Measurements from ENCODE around the gene CMSS1.

The CMSS1 gene

DNA sequence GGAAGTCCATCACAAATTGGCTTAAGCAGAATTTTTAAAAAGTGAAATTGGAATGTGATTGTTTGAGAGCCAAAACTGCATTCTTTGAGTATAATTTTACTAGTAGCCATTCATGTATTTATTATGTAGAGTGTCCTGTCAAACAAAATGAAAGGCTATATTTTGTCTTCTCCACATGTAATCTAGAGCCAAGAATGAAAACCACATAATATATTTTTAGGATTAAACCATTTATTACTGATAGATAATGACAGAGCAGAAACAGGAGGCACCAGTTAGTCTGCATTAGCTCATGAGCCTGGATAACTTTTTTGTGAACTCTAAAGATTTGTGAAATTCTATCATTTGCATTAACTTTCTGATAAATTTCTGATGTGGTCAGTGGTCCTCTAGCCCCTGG lies 166.5 kb downstream of the CMSS1 start:
- ChIA-PET POLR2A (no interaction called here), CTCF (no interaction called here)
- no peak for TF ChIP-seq SUZ12 (IDR thresholded peaks at IDR 0.05)
- no peak for TF ChIP-seq FOXM1 (IDR thresholded peaks at IDR 0.05; ENCODE audit: borderline replicate concordance)
- TF ChIP-seq BHLHE40 (IDR thresholded peaks at IDR 0.05; ENCODE audit: borderline replicate concordance), result no peak
- no peak for TF ChIP-seq SP1 (IDR thresholded peaks at IDR 0.05)
- TF ChIP-seq LEF1 (IDR thresholded peaks at IDR 0.05; ENCODE audit: borderline replicate concordance), result no peak
- DNase-seq (ENCODE audit: extremely low spot score), result no peak

DNA sequence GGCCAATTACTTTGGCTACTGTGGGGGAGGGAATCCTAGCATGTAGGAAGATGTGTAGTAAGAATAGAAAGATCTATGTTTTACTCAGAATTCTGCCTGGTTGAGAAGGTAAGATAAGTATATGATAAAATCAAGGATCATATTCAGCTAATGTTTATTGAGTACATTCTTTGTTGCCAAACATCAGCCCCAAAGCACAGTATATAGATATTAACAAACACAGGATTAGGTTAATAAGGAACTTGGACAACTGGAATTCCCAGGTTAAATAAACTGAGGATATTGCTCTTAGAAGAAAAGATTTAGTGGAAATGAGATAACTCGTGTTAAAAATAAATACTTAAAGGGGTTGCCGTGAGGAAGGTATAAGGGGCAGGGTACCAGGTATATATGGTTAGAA lies 167.0 kb downstream of the CMSS1 start:
- TF ChIP-seq ZNF384 (IDR thresholded peaks at IDR 0.05) (no peak), TARDBP (IDR thresholded peaks at IDR 0.05) (no peak), FOXM1 (IDR thresholded peaks at IDR 0.05; ENCODE audit: borderline replicate concordance) (no peak), SP1 (IDR thresholded peaks at IDR 0.05) (no peak)
- ChIA-PET CTCF (no interaction called here), POLR2A (no interaction called here)
- no peak for DNase-seq (ENCODE audit: extremely low spot score)

DNA sequence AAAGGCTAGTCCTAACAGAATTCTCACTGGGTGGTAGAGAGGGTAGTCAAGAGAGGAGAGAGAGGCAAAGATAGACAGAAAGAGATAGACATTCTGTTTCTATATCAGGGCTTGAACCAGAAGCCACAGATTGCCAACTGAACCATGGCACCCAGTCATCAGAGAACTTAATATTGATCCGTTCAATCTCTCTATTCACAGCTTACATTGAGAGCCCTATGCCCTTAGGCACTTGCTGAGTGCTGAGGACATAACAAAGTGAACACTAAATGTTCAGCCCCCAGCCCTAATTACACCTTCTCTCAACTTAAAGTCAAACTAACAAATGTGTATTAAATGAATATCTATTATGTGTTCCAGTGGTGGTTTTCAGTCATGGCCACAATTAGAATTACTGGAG lies 172.5 kb downstream of the CMSS1 start:
- ChIA-PET CTCF (no interaction called here), POLR2A (no interaction called here)
- TF ChIP-seq TARDBP (IDR thresholded peaks at IDR 0.05), result no peak
- no peak for TF ChIP-seq FOXK2 (IDR thresholded peaks at IDR 0.05)
- no peak for TF ChIP-seq FOXA1 (IDR thresholded peaks at IDR 0.05)
- no peak for TF ChIP-seq BHLHE40 (IDR thresholded peaks at IDR 0.05; ENCODE audit: borderline replicate concordance)
- TF ChIP-seq CTBP1 (IDR thresholded peaks at IDR 0.05; ENCODE audit: borderline replicate concordance), result no peak
- TF ChIP-seq NFRKB (IDR thresholded peaks at IDR 0.05), result no peak
- TF ChIP-seq SUZ12 (IDR thresholded peaks at IDR 0.05), result no peak
- TF ChIP-seq LEF1 (IDR thresholded peaks at IDR 0.05; ENCODE audit: borderline replicate concordance), result no peak
- no peak for DNase-seq (ENCODE audit: extremely low spot score)

DNA sequence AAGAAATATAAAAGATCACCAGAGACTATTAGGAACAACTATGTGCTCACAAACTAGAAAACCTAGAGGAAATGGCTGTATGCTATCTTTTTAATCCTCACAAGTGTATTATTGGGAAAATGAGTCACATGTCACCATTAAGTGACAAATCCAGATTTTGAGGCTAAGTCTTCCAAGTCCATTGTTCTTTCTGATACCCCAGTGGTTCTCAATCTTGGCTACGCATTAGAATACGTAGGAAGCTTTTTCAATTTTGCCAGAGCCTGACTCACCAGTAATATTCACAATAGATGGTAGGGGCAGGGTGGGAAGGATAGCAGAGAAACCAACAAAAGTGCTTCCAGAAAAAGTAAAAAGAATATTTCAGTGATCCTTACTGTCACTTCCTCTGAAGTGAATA lies 179.6 kb downstream of the CMSS1 start:
- no peak for TF ChIP-seq TARDBP (IDR thresholded peaks at IDR 0.05)
- TF ChIP-seq ELF4 (IDR thresholded peaks at IDR 0.05), result no peak
- no peak for TF ChIP-seq SUZ12 (IDR thresholded peaks at IDR 0.05)
- TF ChIP-seq FOXM1 (IDR thresholded peaks at IDR 0.05; ENCODE audit: borderline replicate concordance), result no peak
- no peak for TF ChIP-seq ARNT (IDR thresholded peaks at IDR 0.05)
- TF ChIP-seq SP1 (IDR thresholded peaks at IDR 0.05), result no peak
- TF ChIP-seq HDGF (IDR thresholded peaks at IDR 0.05; ENCODE audit: borderline replicate concordance), result no peak
- no peak for TF ChIP-seq FOXA1 (IDR thresholded peaks at IDR 0.05)
- no peak for TF ChIP-seq NFRKB (IDR thresholded peaks at IDR 0.05)
- TF ChIP-seq FOXK2 (IDR thresholded peaks at IDR 0.05), result no peak
- TF ChIP-seq ZNF384 (IDR thresholded peaks at IDR 0.05), result no peak
- TF ChIP-seq LEF1 (IDR thresholded peaks at IDR 0.05; ENCODE audit: borderline replicate concordance), result no peak
- TF ChIP-seq L3MBTL2 (conservative IDR thresholded peaks at IDR 0.05), result no peak
- TF ChIP-seq, protein P1, sequence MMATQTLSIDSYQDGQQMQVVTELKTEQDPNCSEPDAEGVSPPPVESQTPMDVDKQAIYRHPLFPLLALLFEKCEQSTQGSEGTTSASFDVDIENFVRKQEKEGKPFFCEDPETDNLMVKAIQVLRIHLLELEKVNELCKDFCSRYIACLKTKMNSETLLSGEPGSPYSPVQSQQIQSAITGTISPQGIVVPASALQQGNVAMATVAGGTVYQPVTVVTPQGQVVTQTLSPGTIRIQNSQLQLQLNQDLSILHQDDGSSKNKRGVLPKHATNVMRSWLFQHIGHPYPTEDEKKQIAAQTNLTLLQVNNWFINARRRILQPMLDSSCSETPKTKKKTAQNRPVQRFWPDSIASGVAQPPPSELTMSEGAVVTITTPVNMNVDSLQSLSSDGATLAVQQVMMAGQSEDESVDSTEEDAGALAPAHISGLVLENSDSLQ (IDR thresholded peaks at IDR 0.05), result no peak
- no peak for TF ChIP-seq CTBP1 (IDR thresholded peaks at IDR 0.05; ENCODE audit: borderline replicate concordance)
- no peak for TF ChIP-seq BHLHE40 (IDR thresholded peaks at IDR 0.05; ENCODE audit: borderline replicate concordance)
- DNase-seq (ENCODE audit: extremely low spot score), result no peak
- ChIA-PET POLR2A (no interaction called here), CTCF (no interaction called here)

DNA sequence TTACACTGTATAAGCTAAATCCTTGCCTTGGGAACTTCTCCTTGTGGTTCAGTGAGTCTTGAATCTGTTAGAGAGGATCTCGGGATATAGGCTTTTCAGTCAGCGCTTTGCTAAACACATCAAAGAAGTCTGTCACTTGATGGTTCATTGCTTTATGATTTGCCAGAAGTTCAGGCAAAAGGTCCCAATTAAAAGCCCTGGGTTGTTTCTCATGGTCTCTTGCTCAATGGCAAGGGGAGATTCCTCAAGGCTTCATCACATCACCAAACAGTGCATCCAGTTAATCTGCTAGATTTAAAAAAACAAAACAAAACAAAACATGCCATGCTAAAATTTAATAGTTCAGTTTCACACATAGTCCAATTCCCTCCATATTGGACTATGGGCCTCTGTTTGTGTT lies 181.9 kb downstream of the CMSS1 start:
- ChIA-PET POLR2A (no interaction called here), CTCF (no interaction called here)
- TF ChIP-seq ZNF384 (IDR thresholded peaks at IDR 0.05) (no peak), NFRKB (IDR thresholded peaks at IDR 0.05) (no peak), HDGF (IDR thresholded peaks at IDR 0.05; ENCODE audit: borderline replicate concordance) (no peak), SP1 (IDR thresholded peaks at IDR 0.05) (no peak), SUZ12 (IDR thresholded peaks at IDR 0.05) (no peak), FOXM1 (IDR thresholded peaks at IDR 0.05; ENCODE audit: borderline replicate concordance) (no peak), LEF1 (IDR thresholded peaks at IDR 0.05; ENCODE audit: borderline replicate concordance) (no peak), ELF4 (IDR thresholded peaks at IDR 0.05) (no peak), CTBP1 (IDR thresholded peaks at IDR 0.05; ENCODE audit: borderline replicate concordance) (no peak), L3MBTL2 (conservative IDR thresholded peaks at IDR 0.05) (no peak), BHLHE40 (IDR thresholded peaks at IDR 0.05; ENCODE audit: borderline replicate concordance) (no peak), TARDBP (IDR thresholded peaks at IDR 0.05) (no peak), ARNT (IDR thresholded peaks at IDR 0.05) (no peak), FOXA1 (IDR thresholded peaks at IDR 0.05) (no peak), FOXK2 (IDR thresholded peaks at IDR 0.05) (no peak)
- TF ChIP-seq, protein P1 (IDR thresholded peaks at IDR 0.05), result no peak
- DNase-seq (ENCODE audit: extremely low spot score), result no peak

DNA sequence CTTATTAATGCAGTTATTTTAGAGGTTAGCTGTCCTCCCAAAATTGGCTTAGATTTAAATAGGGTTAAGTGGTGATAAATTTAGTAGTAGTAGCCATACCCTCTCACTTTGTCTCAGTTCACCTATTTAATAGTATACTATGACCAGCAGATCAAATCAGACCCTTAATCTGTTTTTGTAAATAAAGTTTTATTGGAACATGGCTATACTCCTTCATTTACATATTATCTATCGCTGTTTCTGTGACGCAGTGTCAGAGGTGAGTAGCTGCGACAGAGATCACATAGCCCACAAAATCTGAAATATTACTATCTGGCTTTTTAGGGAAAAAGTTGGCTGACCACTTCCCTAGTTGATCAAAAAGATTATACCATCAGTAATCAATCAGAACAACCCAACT lies 183.4 kb downstream of the CMSS1 start:
- DNase-seq (ENCODE audit: extremely low spot score), result no peak
- TF ChIP-seq FOXM1 (IDR thresholded peaks at IDR 0.05; ENCODE audit: borderline replicate concordance), result no peak
- no peak for TF ChIP-seq FOXA1 (IDR thresholded peaks at IDR 0.05)
- no peak for TF ChIP-seq TARDBP (IDR thresholded peaks at IDR 0.05)
- TF ChIP-seq SP1 (IDR thresholded peaks at IDR 0.05), result no peak
- TF ChIP-seq, protein P1 (IDR thresholded peaks at IDR 0.05), result no peak
- no peak for TF ChIP-seq LEF1 (IDR thresholded peaks at IDR 0.05; ENCODE audit: borderline replicate concordance)
- no peak for TF ChIP-seq SUZ12 (IDR thresholded peaks at IDR 0.05)
- no peak for TF ChIP-seq NFRKB (IDR thresholded peaks at IDR 0.05)
- no peak for TF ChIP-seq ZNF384 (IDR thresholded peaks at IDR 0.05)
- TF ChIP-seq BHLHE40 (IDR thresholded peaks at IDR 0.05; ENCODE audit: borderline replicate concordance), result no peak
- no peak for TF ChIP-seq CTBP1 (IDR thresholded peaks at IDR 0.05; ENCODE audit: borderline replicate concordance)
- no peak for TF ChIP-seq ELF4 (IDR thresholded peaks at IDR 0.05)
- TF ChIP-seq FOXK2 (IDR thresholded peaks at IDR 0.05), result no peak
- no peak for TF ChIP-seq ARNT (IDR thresholded peaks at IDR 0.05)
- no peak for TF ChIP-seq L3MBTL2 (conservative IDR thresholded peaks at IDR 0.05)
- no peak for TF ChIP-seq HDGF (IDR thresholded peaks at IDR 0.05; ENCODE audit: borderline replicate concordance)
- ChIA-PET CTCF (no interaction called here), POLR2A (no interaction called here)
